ENCODE data around the gene RAB27B. TPM values are rescaled to one million over a fixed set of nuclear protein-coding genes. Genes with fewer than 3 reads are reported as not detected.

The RAB27B gene
- total and polyA plus RNA-seq, 2 of the 8 experiments (the other 6 are each of a cell fraction or from before 2014, with no cell fraction given) = 0.05 to 0.60 TPM

GRCh38 chr18:54780970-54781369 lies 47.3 kb upstream of the RAB27B start (continued):
- TF ChIP-seq CHD7 (IDR thresholded peaks at IDR 0.05; ENCODE audit: insufficient replicate concordance, low read length) = no peak
- no peak for TF ChIP-seq TAF7 (optimal IDR thresholded peaks at IDR 0.05; ENCODE audit: borderline replicate concordance, low read depth, low read length)
- TF ChIP-seq GTF2F1 (IDR thresholded peaks at IDR 0.05; ENCODE audit: borderline replicate concordance, low read depth, low read length) = no peak
- TF ChIP-seq ATF3 (IDR thresholded peaks at IDR 0.05; ENCODE audit: insufficient read depth, low read depth, low read length) = no peak
- TF ChIP-seq CTBP2 (IDR thresholded peaks at IDR 0.05; ENCODE audit: borderline replicate concordance, insufficient read depth, insufficient read length, low read length) = no peak
- no peak for TF ChIP-seq POU5F1 (IDR thresholded peaks at IDR 0.05; ENCODE audit: low read depth, low read length)
- no peak for TF ChIP-seq RFX5 (IDR thresholded peaks at IDR 0.05; ENCODE audit: borderline replicate concordance, low read depth, low read length)
- TF ChIP-seq RBBP5 (IDR thresholded peaks at IDR 0.05; ENCODE audit: borderline replicate concordance, low read depth, low read length) = no peak
